K562 (cell line): ENCODE measurements around the gene TCF12. TPM values are rescaled to one million over a fixed set of nuclear protein-coding genes. Genes with fewer than 3 reads are reported as not detected.
A peak's percentile ranks its signal among the peaks of the same experiment; 100 is the strongest.

Source experiments
- CTBP1 ChIP-seq: fragments of 450-650 bp; IDR thresholded peaks from 2 replicates; pipeline ENCODE4 v1.6.1; 2016; ENCODE audit warnings: borderline replicate concordance
- DDX20 ChIP-seq: fragments of 450-650 bp; IDR thresholded peaks from 2 replicates; pipeline ENCODE4 v1.6.1; 2016; ENCODE audit warnings: missing genetic modification characterization, low read depth, mild to moderate bottlenecking, missing compliant biosample characterization, moderate library complexity
- ERF ChIP-seq: fragments of 450-650 bp; formaldehyde crosslinking; IDR thresholded peaks from 2 replicates; pipeline ENCODE4 v1.4.0; 2020; ENCODE audit warnings: mild to moderate bottlenecking, mixed read lengths
- JUN ChIP-seq, 2 experiments: sonication (generic) in 1 of 2; formaldehyde crosslinking in 1 of 2; IDR thresholded peaks; 2 replicates each; pipeline versions ENCODE4 v1.6.1 to v1.8.0; 2012 to 2022; ENCODE audit warnings: borderline replicate concordance in 2 of 2, mild to moderate bottlenecking in 2 of 2, improper control_type of control experiment in 1 of 2, low read depth in 1 of 2, low read length in 1 of 2, missing genetic modification reagents in 1 of 2
- POU5F1 ChIP-seq: fragments of 150-350 bp; IDR thresholded peaks from 2 replicates; pipeline ENCODE4 v1.6.1; 2014; ENCODE audit warnings: borderline replicate concordance, low read length, low read depth, mild to moderate bottlenecking; ENCODE audit not compliant: partially characterized antibody
- PURB ChIP-seq: sonication (generic); formaldehyde crosslinking; IDR thresholded peaks from 2 replicates; pipeline ENCODE4 v1.9.0; 2021; ENCODE audit warnings: low read depth, mild to moderate bottlenecking, missing genetic modification reagents
- PYGO2 ChIP-seq: fragments of 450-650 bp; IDR thresholded peaks from 2 replicates; pipeline ENCODE4 v1.6.1; 2016; ENCODE audit warnings: mild to moderate bottlenecking, missing genetic modification characterization, moderate library complexity, missing compliant biosample characterization
- RUNX1 ChIP-seq: sonication (generic); IDR thresholded peaks from 2 replicates; pipeline ENCODE4 v1.6.1; 2016; ENCODE audit warnings: antibody characterized with exemption, low read depth
- SREBF1 ChIP-seq: fragments of 150-350 bp; IDR thresholded peaks from 2 replicates; pipeline ENCODE4 v1.6.1; 2014; ENCODE audit warnings: antibody characterized with exemption, low read depth, low read length, borderline replicate concordance
- ZBTB7A ChIP-seq: IDR thresholded peaks from 2 replicates; pipeline ENCODE4 v1.6.1; 2011; ENCODE audit warnings: low read depth, mild to moderate bottlenecking, low read length, moderate library complexity, borderline replicate concordance; ENCODE audit not compliant: control insufficient read depth
- ZNF175 ChIP-seq: fragments of 200-800 bp; sonication (Bioruptor generic); IDR thresholded peaks from 2 replicates; pipeline ENCODE4 v1.6.1; 2016; ENCODE audit warnings: low read depth, mild to moderate bottlenecking, missing genetic modification characterization, missing compliant biosample characterization
- ZNF764 ChIP-seq: fragments of 250-450 bp; sonication (Bioruptor Pico); IDR thresholded peaks from 2 replicates; pipeline ENCODE4 v1.4.0; 2020; ENCODE audit warnings: low read depth, mild to moderate bottlenecking, moderate library complexity
- polyA plus RNA-seq, 8 experiments: library from polyadenylated mRNA; depleted of rRNA in 4 of 8; stranded (reverse) in 5 of 8; unstranded in 3 of 8; fragments of >200 nt; fragmentation: Nextera tagmentation in 2 of 8; fragmentation: Illumina TruSeq in 1 of 8; extraction: Ambion mirVana in 2 of 8; extraction: Trizol in 1 of 8; gene quantifications; 2 replicates each; pipeline versions ENCODE4 v1.2.1 to v1.2.3, GENCODE V29; 2011 to 2014; ENCODE audit warnings: inconsistent platforms in 1 of 8, missing spikeins in 1 of 8
- total RNA-seq, 7 experiments: library from RNA; depleted of rRNA in 6 of 7; stranded (reverse); fragments of >200 nt in 6 of 7; fragmentation: Illumina TruSeq in 2 of 7; extraction: Trizol in 2 of 7; gene quantifications; 2 replicates each; pipeline versions ENCODE4 v1.2.1 to v1.2.3, GENCODE V29; 2011 to 2021; ENCODE audit warnings: low replicate concordance in 1 of 7
- TF ChIP-seq, protein P1 (sequence below), 2 experiments: fragments of 450-650 bp; formaldehyde crosslinking in 1 of 2; IDR thresholded peaks; 2 replicates each; pipeline versions ENCODE4 v1.4.0 to v1.6.1; 2014 to 2020; ENCODE audit warnings: mild to moderate bottlenecking in 2 of 2, borderline replicate concordance in 1 of 2, low read depth in 1 of 2
- TF ChIP-seq, protein P2 (sequence below): fragments of 200-800 bp; sonication (Bioruptor generic); IDR thresholded peaks from 2 replicates; pipeline ENCODE4 v1.6.1; 2016; ENCODE audit warnings: missing genetic modification characterization, missing compliant biosample characterization

TCF12 gene
- total and polyA plus RNA-seq, 9 of the 15 experiments (the other 6 are each of a cell fraction or from before 2014, with no cell fraction given): 10.5 to 132 (median 52.9) TPM

- TF ChIP-seq ZBTB7A (no peak), DDX20 (no peak), POU5F1 (no peak), CTBP1 (0 out of 2 replicates have a peak, but pooled peaks have one; percentile 53), JUN (IDR thresholded peaks at IDR 0.05; ENCODE audit: borderline replicate concordance, low read depth, low read length) (0 out of 2 replicates have a peak, but pooled peaks have one; percentile 19), JUN (CRISPR knock-in tag; IDR thresholded peaks at IDR 0.05; ENCODE audit: borderline replicate concordance) (no peak), SREBF1 (no peak), ERF (no peak), ZNF764 (CRISPR knock-in tag) (no peak), ZNF175 (CRISPR knock-in tag) (no peak), PYGO2 (tag) (no peak), RUNX1 (no peak), PURB (CRISPR knock-in tag) (no peak)
- TF ChIP-seq, protein P1, sequence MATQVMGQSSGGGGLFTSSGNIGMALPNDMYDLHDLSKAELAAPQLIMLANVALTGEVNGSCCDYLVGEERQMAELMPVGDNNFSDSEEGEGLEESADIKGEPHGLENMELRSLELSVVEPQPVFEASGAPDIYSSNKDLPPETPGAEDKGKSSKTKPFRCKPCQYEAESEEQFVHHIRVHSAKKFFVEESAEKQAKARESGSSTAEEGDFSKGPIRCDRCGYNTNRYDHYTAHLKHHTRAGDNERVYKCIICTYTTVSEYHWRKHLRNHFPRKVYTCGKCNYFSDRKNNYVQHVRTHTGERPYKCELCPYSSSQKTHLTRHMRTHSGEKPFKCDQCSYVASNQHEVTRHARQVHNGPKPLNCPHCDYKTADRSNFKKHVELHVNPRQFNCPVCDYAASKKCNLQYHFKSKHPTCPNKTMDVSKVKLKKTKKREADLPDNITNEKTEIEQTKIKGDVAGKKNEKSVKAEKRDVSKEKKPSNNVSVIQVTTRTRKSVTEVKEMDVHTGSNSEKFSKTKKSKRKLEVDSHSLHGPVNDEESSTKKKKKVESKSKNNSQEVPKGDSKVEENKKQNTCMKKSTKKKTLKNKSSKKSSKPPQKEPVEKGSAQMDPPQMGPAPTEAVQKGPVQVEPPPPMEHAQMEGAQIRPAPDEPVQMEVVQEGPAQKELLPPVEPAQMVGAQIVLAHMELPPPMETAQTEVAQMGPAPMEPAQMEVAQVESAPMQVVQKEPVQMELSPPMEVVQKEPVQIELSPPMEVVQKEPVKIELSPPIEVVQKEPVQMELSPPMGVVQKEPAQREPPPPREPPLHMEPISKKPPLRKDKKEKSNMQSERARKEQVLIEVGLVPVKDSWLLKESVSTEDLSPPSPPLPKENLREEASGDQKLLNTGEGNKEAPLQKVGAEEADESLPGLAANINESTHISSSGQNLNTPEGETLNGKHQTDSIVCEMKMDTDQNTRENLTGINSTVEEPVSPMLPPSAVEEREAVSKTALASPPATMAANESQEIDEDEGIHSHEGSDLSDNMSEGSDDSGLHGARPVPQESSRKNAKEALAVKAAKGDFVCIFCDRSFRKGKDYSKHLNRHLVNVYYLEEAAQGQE (IDR thresholded peaks at IDR 0.05; ENCODE audit: borderline replicate concordance): no peak
- TF ChIP-seq, protein P1 (CRISPR knock-in tag; IDR thresholded peaks at IDR 0.05; ENCODE audit: low read depth): no peak
- TF ChIP-seq, protein P2, sequence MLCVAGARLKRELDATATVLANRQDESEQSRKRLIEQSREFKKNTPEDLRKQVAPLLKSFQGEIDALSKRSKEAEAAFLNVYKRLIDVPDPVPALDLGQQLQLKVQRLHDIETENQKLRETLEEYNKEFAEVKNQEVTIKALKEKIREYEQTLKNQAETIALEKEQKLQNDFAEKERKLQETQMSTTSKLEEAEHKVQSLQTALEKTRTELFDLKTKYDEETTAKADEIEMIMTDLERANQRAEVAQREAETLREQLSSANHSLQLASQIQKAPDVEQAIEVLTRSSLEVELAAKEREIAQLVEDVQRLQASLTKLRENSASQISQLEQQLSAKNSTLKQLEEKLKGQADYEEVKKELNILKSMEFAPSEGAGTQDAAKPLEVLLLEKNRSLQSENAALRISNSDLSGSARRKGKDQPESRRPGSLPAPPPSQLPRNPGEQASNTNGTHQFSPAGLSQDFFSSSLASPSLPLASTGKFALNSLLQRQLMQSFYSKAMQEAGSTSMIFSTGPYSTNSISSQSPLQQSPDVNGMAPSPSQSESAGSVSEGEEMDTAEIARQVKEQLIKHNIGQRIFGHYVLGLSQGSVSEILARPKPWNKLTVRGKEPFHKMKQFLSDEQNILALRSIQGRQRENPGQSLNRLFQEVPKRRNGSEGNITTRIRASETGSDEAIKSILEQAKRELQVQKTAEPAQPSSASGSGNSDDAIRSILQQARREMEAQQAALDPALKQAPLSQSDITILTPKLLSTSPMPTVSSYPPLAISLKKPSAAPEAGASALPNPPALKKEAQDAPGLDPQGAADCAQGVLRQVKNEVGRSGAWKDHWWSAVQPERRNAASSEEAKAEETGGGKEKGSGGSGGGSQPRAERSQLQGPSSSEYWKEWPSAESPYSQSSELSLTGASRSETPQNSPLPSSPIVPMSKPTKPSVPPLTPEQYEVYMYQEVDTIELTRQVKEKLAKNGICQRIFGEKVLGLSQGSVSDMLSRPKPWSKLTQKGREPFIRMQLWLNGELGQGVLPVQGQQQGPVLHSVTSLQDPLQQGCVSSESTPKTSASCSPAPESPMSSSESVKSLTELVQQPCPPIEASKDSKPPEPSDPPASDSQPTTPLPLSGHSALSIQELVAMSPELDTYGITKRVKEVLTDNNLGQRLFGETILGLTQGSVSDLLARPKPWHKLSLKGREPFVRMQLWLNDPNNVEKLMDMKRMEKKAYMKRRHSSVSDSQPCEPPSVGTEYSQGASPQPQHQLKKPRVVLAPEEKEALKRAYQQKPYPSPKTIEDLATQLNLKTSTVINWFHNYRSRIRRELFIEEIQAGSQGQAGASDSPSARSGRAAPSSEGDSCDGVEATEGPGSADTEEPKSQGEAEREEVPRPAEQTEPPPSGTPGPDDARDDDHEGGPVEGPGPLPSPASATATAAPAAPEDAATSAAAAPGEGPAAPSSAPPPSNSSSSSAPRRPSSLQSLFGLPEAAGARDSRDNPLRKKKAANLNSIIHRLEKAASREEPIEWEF (CRISPR knock-in tag): no peak
Measured at GRCh38 chr15:56923174-56923591, 4.7 kb downstream of the TCF12 start (continued).
